ENCODE data around the gene CDPF1. TPM values are rescaled to one million over a fixed set of nuclear protein-coding genes. Genes with fewer than 3 reads are reported as not detected.

The CDPF1 gene
- total and polyA plus RNA-seq, 2 of the 13 experiments (the other 11 are each of a cell fraction or from before 2014, with no cell fraction given), result 5.2 to 8.1 TPM

- TF ChIP-seq ZNF589 (CRISPR knock-in tag; conservative IDR thresholded peaks at IDR 0.05) (0 out of 2 replicates have a peak, but pooled peaks have one; percentile 59), TEAD3 (CRISPR knock-in tag; optimal IDR thresholded peaks at IDR 0.05; ENCODE audit: borderline replicate concordance) (peak; percentile 6), SCMH1 (CRISPR knock-in tag; IDR thresholded peaks at IDR 0.05; ENCODE audit: borderline replicate concordance) (no peak), ZNF281 (CRISPR knock-in tag; IDR thresholded peaks at IDR 0.05; ENCODE audit: borderline replicate concordance) (peak; percentile 31; the same call in 1 of the 2 replicates), AGO1 (IDR thresholded peaks at IDR 0.05; ENCODE audit: low read depth, low read length, poor library complexity, severe bottlenecking) (no peak), ARID2 (CRISPR knock-in tag; IDR thresholded peaks at IDR 0.05; ENCODE audit: borderline replicate concordance) (no peak; the same call in 1 of the 2 replicates), HDAC2 (CRISPR knock-in tag; IDR thresholded peaks at IDR 0.05) (peak; percentile 35; the same call in 1 of the 2 replicates), KLF9 (CRISPR knock-in tag; IDR thresholded peaks at IDR 0.05; ENCODE audit: low read depth) (no peak), ZNF883 (CRISPR knock-in tag; IDR thresholded peaks at IDR 0.05; ENCODE audit: not compliant biosample characterization) (peak; percentile 83), ZNF33B (CRISPR knock-in tag; IDR thresholded peaks at IDR 0.05) (no peak), KLF16 (CRISPR knock-in tag; IDR thresholded peaks at IDR 0.05) (peak in 1 of 2 experiments; percentile 77; a peak in 2 of 4 replicates), NR1H2 (CRISPR knock-in tag; IDR thresholded peaks at IDR 0.05; ENCODE audit: borderline replicate concordance, low read depth) (peak; percentile 84; the same call in 1 of the 2 replicates), ZNF570 (CRISPR knock-in tag; IDR thresholded peaks at IDR 0.05; ENCODE audit: borderline replicate concordance) (0 out of 2 replicates have a peak, but pooled peaks have one; percentile 48), ATF7-NPFF (CRISPR knock-in tag; IDR thresholded peaks at IDR 0.05; ENCODE audit: low read depth) (no peak; the same call in none of the 2 replicates), ZNF629 (CRISPR knock-in tag; conservative IDR thresholded peaks at IDR 0.05) (peak; percentile 44; the same call in 1 of the 2 replicates), SNRNP70 (IDR thresholded peaks at IDR 0.05; ENCODE audit: low read depth, low read length) (no peak), ZNF207 (IDR thresholded peaks at IDR 0.05; ENCODE audit: borderline replicate concordance) (no peak), GLI4 (CRISPR knock-in tag; IDR thresholded peaks at IDR 0.05; ENCODE audit: borderline replicate concordance) (no peak; the same call in 1 of the 2 replicates), TEF (CRISPR knock-in tag; IDR thresholded peaks at IDR 0.05) (no peak), KLF12 (CRISPR knock-in tag; IDR thresholded peaks at IDR 0.05; ENCODE audit: borderline replicate concordance) (peak; percentile 48; the same call in 1 of the 2 replicates), ELF3 (CRISPR knock-in tag; IDR thresholded peaks at IDR 0.05) (peak; percentile 87), ZNF766 (CRISPR knock-in tag; IDR thresholded peaks at IDR 0.05; ENCODE audit: borderline replicate concordance) (peak; percentile 83; the same call in 1 of the 2 replicates), ZBTB7A (CRISPR knock-in tag; IDR thresholded peaks at IDR 0.05) (peak; percentile 73), ZNF253 (CRISPR knock-in tag; IDR thresholded peaks at IDR 0.05; ENCODE audit: borderline replicate concordance) (no peak)
These were observed at the start of gene CDPF1 (continued) for GRCh38 chr22:46250035-46250782.

Measured in HepG2 (cell line).